ENCODE measurements around the gene APBB3. TPM values are rescaled to one million over a fixed set of nuclear protein-coding genes. Genes with fewer than 3 reads are reported as not detected.

APBB3 gene
- polyA plus RNA-seq, 1 donor from 2014 or later = 131 TPM

DNA sequence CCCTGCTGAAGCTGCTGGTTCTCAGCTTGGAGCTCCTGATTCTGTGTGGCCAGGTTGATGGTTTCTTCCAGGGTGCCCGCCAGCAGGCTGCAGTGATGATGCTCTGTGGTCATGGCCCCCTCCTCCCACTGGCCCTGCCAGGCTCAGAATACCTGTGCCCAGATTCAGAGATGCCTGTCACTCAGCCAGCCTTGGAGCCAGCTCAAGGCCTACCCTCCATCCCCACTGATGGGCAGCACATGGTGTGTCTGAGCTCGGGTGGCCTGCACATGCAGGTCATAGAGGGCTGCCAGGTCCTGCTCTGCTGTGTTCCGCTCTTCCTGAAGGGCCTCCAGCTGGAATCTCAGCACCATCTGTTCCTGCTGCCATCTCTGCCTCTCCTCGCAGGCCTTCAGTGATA, 5.7 kb upstream of the APBB3 start:
- H3K36me3 ChIP-seq (ENCODE audit: insufficient read depth, low read length) = no peaks in the 10 kb centered on the region
- H4K20me1 ChIP-seq (ENCODE audit: insufficient read depth) = no peaks in the 10 kb centered on the region
- no peaks in the 10 kb centered on the region for H3F3A ChIP-seq (ENCODE audit: insufficient read depth, low read length, poor library complexity, severe bottlenecking)
- H3K9me2 ChIP-seq (ENCODE audit: insufficient read depth, low read length) = no peaks in the 10 kb centered on the region
- H3K27me3 ChIP-seq (ENCODE audit: insufficient read depth, low read depth, low read length) = no peaks in the 10 kb centered on the region
- no peak overlapping the region for H2AFZ ChIP-seq (ENCODE audit: low read depth, low read length)
- H3K9ac ChIP-seq (ENCODE audit: low read length) = no peak overlapping the region
- TF ChIP-seq EZH2 (IDR thresholded peaks at IDR 0.05; ENCODE audit: borderline replicate concordance, insufficient read depth, low read length, poor library complexity, severe bottlenecking) (no peak), MXI1 (conservative IDR thresholded peaks at IDR 0.05; ENCODE audit: poor library complexity, severe bottlenecking) (no peak), TAF1 (IDR thresholded peaks at IDR 0.05; ENCODE audit: low read depth) (no peak), SMC3 (conservative IDR thresholded peaks at IDR 0.05; ENCODE audit: poor library complexity) (no peak), RAD21 (conservative IDR thresholded peaks at IDR 0.05) (no peak), POLR2AphosphoS5 (IDR thresholded peaks at IDR 0.05) (no peak), EP300 (conservative IDR thresholded peaks at IDR 0.05; ENCODE audit: poor library complexity, severe bottlenecking) (no peak)
- TF ChIP-seq, protein P1, sequence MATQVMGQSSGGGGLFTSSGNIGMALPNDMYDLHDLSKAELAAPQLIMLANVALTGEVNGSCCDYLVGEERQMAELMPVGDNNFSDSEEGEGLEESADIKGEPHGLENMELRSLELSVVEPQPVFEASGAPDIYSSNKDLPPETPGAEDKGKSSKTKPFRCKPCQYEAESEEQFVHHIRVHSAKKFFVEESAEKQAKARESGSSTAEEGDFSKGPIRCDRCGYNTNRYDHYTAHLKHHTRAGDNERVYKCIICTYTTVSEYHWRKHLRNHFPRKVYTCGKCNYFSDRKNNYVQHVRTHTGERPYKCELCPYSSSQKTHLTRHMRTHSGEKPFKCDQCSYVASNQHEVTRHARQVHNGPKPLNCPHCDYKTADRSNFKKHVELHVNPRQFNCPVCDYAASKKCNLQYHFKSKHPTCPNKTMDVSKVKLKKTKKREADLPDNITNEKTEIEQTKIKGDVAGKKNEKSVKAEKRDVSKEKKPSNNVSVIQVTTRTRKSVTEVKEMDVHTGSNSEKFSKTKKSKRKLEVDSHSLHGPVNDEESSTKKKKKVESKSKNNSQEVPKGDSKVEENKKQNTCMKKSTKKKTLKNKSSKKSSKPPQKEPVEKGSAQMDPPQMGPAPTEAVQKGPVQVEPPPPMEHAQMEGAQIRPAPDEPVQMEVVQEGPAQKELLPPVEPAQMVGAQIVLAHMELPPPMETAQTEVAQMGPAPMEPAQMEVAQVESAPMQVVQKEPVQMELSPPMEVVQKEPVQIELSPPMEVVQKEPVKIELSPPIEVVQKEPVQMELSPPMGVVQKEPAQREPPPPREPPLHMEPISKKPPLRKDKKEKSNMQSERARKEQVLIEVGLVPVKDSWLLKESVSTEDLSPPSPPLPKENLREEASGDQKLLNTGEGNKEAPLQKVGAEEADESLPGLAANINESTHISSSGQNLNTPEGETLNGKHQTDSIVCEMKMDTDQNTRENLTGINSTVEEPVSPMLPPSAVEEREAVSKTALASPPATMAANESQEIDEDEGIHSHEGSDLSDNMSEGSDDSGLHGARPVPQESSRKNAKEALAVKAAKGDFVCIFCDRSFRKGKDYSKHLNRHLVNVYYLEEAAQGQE (IDR thresholded peaks at IDR 0.05; ENCODE audit: borderline replicate concordance) = no peak
- TF ChIP-seq, protein P2, sequence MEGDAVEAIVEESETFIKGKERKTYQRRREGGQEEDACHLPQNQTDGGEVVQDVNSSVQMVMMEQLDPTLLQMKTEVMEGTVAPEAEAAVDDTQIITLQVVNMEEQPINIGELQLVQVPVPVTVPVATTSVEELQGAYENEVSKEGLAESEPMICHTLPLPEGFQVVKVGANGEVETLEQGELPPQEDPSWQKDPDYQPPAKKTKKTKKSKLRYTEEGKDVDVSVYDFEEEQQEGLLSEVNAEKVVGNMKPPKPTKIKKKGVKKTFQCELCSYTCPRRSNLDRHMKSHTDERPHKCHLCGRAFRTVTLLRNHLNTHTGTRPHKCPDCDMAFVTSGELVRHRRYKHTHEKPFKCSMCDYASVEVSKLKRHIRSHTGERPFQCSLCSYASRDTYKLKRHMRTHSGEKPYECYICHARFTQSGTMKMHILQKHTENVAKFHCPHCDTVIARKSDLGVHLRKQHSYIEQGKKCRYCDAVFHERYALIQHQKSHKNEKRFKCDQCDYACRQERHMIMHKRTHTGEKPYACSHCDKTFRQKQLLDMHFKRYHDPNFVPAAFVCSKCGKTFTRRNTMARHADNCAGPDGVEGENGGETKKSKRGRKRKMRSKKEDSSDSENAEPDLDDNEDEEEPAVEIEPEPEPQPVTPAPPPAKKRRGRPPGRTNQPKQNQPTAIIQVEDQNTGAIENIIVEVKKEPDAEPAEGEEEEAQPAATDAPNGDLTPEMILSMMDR (IDR thresholded peaks at IDR 0.05; ENCODE audit: poor library complexity, severe bottlenecking) = no peak
- no peak overlapping the region for H3K4me3 ChIP-seq (ENCODE audit: low read length)
- H3K4me2 ChIP-seq (ENCODE audit: low read length) = no peak overlapping the region
- H3K27ac ChIP-seq (ENCODE audit: low read length) = no peak overlapping the region
- no peaks in the 10 kb centered on the region for H3K9me3 ChIP-seq (ENCODE audit: low read length)
- H3K79me2 ChIP-seq (replicated peaks; ENCODE audit: insufficient read depth, low read length) = peaks cover 11% of the 10 kb centered on the region

DNA sequence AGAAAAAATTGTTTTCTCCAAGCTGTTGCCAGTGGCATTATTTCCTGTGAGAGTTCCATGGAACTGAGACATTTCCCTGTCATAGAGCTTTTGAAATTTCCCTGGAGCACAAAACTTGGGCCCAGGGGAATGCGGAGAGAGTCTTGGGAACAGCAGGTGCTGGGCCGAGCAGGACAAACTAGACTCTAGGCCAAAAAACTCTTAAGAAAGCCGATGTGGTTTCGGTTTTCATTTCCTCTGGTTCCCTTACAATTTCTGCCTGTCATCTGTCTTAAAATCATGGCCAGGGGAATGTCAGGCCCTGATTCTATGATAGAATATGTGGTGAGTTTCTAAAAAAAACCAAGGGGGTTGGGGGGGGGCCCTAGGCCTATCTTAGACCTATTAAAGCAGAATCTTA, 4.8 kb upstream of the APBB3 start:
- no peak overlapping the region for H3K4me3 ChIP-seq (ENCODE audit: low read length)
- H3K9ac ChIP-seq (ENCODE audit: low read length) = no peak overlapping the region
- no peaks in the 10 kb centered on the region for H3K27me3 ChIP-seq (ENCODE audit: insufficient read depth, low read depth, low read length)
- no peak overlapping the region for H3K27ac ChIP-seq (ENCODE audit: low read length)
- H4K20me1 ChIP-seq (ENCODE audit: insufficient read depth) = no peaks in the 10 kb centered on the region
- H3K79me2 ChIP-seq (replicated peaks; ENCODE audit: insufficient read depth, low read length) = peaks cover 14% of the 10 kb centered on the region
- no peaks in the 10 kb centered on the region for H3K36me3 ChIP-seq (ENCODE audit: insufficient read depth, low read length)
- H3K9me2 ChIP-seq (ENCODE audit: insufficient read depth, low read length) = no peaks in the 10 kb centered on the region
- H3K4me2 ChIP-seq (ENCODE audit: low read length) = no peak overlapping the region
- TF ChIP-seq EP300 (conservative IDR thresholded peaks at IDR 0.05; ENCODE audit: poor library complexity, severe bottlenecking) (no peak), RAD21 (conservative IDR thresholded peaks at IDR 0.05) (no peak), MXI1 (conservative IDR thresholded peaks at IDR 0.05; ENCODE audit: poor library complexity, severe bottlenecking) (no peak), POLR2AphosphoS5 (IDR thresholded peaks at IDR 0.05) (no peak), EZH2 (IDR thresholded peaks at IDR 0.05; ENCODE audit: borderline replicate concordance, insufficient read depth, low read length, poor library complexity, severe bottlenecking) (no peak), TAF1 (IDR thresholded peaks at IDR 0.05; ENCODE audit: low read depth) (no peak), SMC3 (conservative IDR thresholded peaks at IDR 0.05; ENCODE audit: poor library complexity) (no peak)
- TF ChIP-seq, protein P1 (IDR thresholded peaks at IDR 0.05; ENCODE audit: borderline replicate concordance) = no peak
- TF ChIP-seq, protein P2 (IDR thresholded peaks at IDR 0.05; ENCODE audit: poor library complexity, severe bottlenecking) = no peak
- H3K9me3 ChIP-seq (ENCODE audit: low read length) = no peaks in the 10 kb centered on the region
- no peaks in the 10 kb centered on the region for H3F3A ChIP-seq (ENCODE audit: insufficient read depth, low read length, poor library complexity, severe bottlenecking)
- no peak overlapping the region for H2AFZ ChIP-seq (ENCODE audit: low read depth, low read length)

Data from neural cell (in vitro differentiated cells).